H1 (cell line): ENCODE measurements around the gene SSX2IP. TPM values are rescaled to one million over a fixed set of nuclear protein-coding genes. Genes with fewer than 3 reads are reported as not detected.

ENCODE experiments used
- CTCF ChIA-PET: fragments of 300-600 bp; sonication (Branson Sonifier 250); formaldehyde crosslinking; loops from one replicate; lab custom pipeline; 2021; ENCODE audit not compliant: partially characterized antibody; lab: Charles Lee
- POLR2A ChIA-PET: fragments of 300-600 bp; sonication (Branson Sonifier 250); formaldehyde crosslinking; loops from one replicate; lab custom pipeline; 2021; ENCODE audit warnings: inconsistent platforms; ENCODE audit not compliant: partially characterized antibody; lab: Charles Lee
- DNase-seq, 2 experiments: peaks; one replicate each; pipeline versions ENCODE4 v3.0.0 to v3.0.0-alpha.2; 2010 to 2022; ENCODE audit warnings: low spot score in 2 of 2, low read depth in 1 of 2, mixed read lengths in 1 of 2
- FAIRE-seq: peaks from 2 replicates; lab custom pipeline; 2011; peaks lifted over from hg19 to GRCh38; lab: Jason Lieb, UNC
- H2AFZ ChIP-seq: 2 replicates; pipeline ENCODE4 v1.8.1; 2012; ENCODE audit warnings: low read length, inconsistent platforms
- H2AK5ac ChIP-seq: 2 replicates; pipeline ENCODE4 v1.6.1; 2013; ENCODE audit warnings: low read depth, low read length
- H2BK120ac ChIP-seq: replicated peaks from 2 replicates; pipeline ENCODE3; 2013; ENCODE audit warnings: low read depth, low read length, inconsistent platforms
- H2BK12ac ChIP-seq: 2 replicates; pipeline ENCODE4 v1.6.1; 2013; ENCODE audit warnings: low read depth, low read length
- H2BK15ac ChIP-seq: 2 replicates; pipeline ENCODE4 v1.6.1; 2013; ENCODE audit warnings: low read length
- H2BK20ac ChIP-seq: 2 replicates; pipeline ENCODE4 v1.6.1; 2013; ENCODE audit warnings: low read length
- H2BK5ac ChIP-seq: 2 replicates; pipeline ENCODE4 v1.6.1; 2013; ENCODE audit warnings: low read depth, low read length
- H3K14ac ChIP-seq: 2 replicates; pipeline ENCODE4 v1.6.1; 2013; ENCODE audit warnings: inconsistent platforms; ENCODE audit not compliant: insufficient read length
- H3K18ac ChIP-seq: 2 replicates; pipeline ENCODE4 v1.6.1; 2013; ENCODE audit warnings: low read length; ENCODE audit errors: extremely low read depth
- H3K23ac ChIP-seq: 2 replicates; pipeline ENCODE4 v1.6.1; 2013; ENCODE audit warnings: inconsistent platforms; ENCODE audit not compliant: insufficient read length
- H3K23me2 ChIP-seq: 2 replicates; pipeline ENCODE4 v1.6.1; 2013; ENCODE audit warnings: low read depth, low read length
- H3K27ac ChIP-seq: 2 replicates; pipeline ENCODE4 v1.6.1; 2011; ENCODE audit warnings: low read depth, low read length, inconsistent platforms
- H3K27me3 ChIP-seq, 4 experiments: replicated peaks in 1 of 4; 1 replicate in 1 of 4; 2 replicates in 3 of 4; pipeline versions ENCODE4 v1.6.1 to v1.8.1; 2011 to 2013; ENCODE audit warnings: low read length in 3 of 4, mild to moderate bottlenecking in 3 of 4, inconsistent platforms in 2 of 4, mixed read lengths in 2 of 4, moderate library complexity in 1 of 4; ENCODE audit not compliant: control insufficient read depth in 3 of 4, insufficient read depth in 3 of 4; ENCODE audit errors: extremely low read depth in 1 of 4
- H3K36me3 ChIP-seq, 4 experiments: 2 replicates each; pipeline versions ENCODE4 v1.6.1 to v1.8.1; 2011 to 2013; ENCODE audit warnings: mild to moderate bottlenecking in 4 of 4, low read length in 3 of 4, moderate library complexity in 2 of 4, control low read depth in 1 of 4, inconsistent platforms in 1 of 4; ENCODE audit not compliant: insufficient read depth in 4 of 4, control insufficient read depth in 2 of 4
- H3K4ac ChIP-seq: replicated peaks from 2 replicates; pipeline ENCODE3; 2013; ENCODE audit warnings: low read length, low read depth, mixed read lengths, inconsistent platforms; ENCODE audit not compliant: insufficient read length
- H3K4me1 ChIP-seq, 4 experiments: replicated peaks in 1 of 4; 1 replicate in 1 of 4; 2 replicates in 3 of 4; pipeline versions ENCODE4 v1.6.1 to v1.8.1; 2011 to 2013; ENCODE audit warnings: low read length in 3 of 4, inconsistent platforms in 2 of 4, mixed read lengths in 1 of 4; ENCODE audit not compliant: insufficient read depth in 4 of 4, control insufficient read depth in 3 of 4
- H3K4me2 ChIP-seq, 2 experiments: 2 replicates each; pipeline versions ENCODE4 v1.6.1 to v1.8.1; 2011 to 2013; ENCODE audit warnings: low read depth in 2 of 2, low read length in 2 of 2, control low read depth in 1 of 2, inconsistent platforms in 1 of 2, mild to moderate bottlenecking in 1 of 2; ENCODE audit not compliant: insufficient read depth in 1 of 2
- H3K4me3 ChIP-seq, 4 experiments: fragments of 200-600, 300-600 bp in 1 of 4; sonication (generic), shearing (Covaris generic), sonication (Bioruptor Twin) in 1 of 4; 2 replicates each; pipeline versions ENCODE4 v1.5.1 to v1.8.1; 2011 to 2016; ENCODE audit warnings: low read length in 4 of 4, low read depth in 3 of 4, control low read depth in 2 of 4, inconsistent platforms in 2 of 4, mild to moderate bottlenecking in 2 of 4, mixed read lengths in 1 of 4, moderate library complexity in 1 of 4; ENCODE audit not compliant: insufficient read depth in 2 of 4; ENCODE audit errors: extremely low read depth in 1 of 4
- H3K56ac ChIP-seq: replicated peaks from 2 replicates; pipeline ENCODE3; 2013; ENCODE audit warnings: low read depth, mild to moderate bottlenecking, mixed read lengths, low read length, inconsistent platforms; ENCODE audit not compliant: insufficient read length
- H3K79me1 ChIP-seq: 2 replicates; pipeline ENCODE4 v1.6.1; 2013; ENCODE audit warnings: low read depth, low read length, control low read depth
- H3K79me2 ChIP-seq, 2 experiments: 2 replicates each; pipeline versions ENCODE4 v1.6.1 to v1.8.1; 2012 to 2013; ENCODE audit warnings: low read length in 2 of 2, mild to moderate bottlenecking in 2 of 2, inconsistent platforms in 1 of 2; ENCODE audit not compliant: insufficient read depth in 2 of 2, control insufficient read depth in 1 of 2
- H3K9ac ChIP-seq, 4 experiments: replicated peaks in 1 of 4; 1 replicate in 1 of 4; 2 replicates in 3 of 4; pipeline versions ENCODE4 v1.6.1 to v1.8.1; 2011 to 2013; ENCODE audit warnings: low read depth in 3 of 4, low read length in 3 of 4, control low read depth in 2 of 4, mild to moderate bottlenecking in 2 of 4, moderate library complexity in 2 of 4, inconsistent platforms in 1 of 4; ENCODE audit errors: extremely low read depth in 1 of 4
- H3K9me3 ChIP-seq, 2 experiments: 2 replicates each; pipeline versions ENCODE4 v1.6.1 to v1.8.1; 2012 to 2013; ENCODE audit warnings: mild to moderate bottlenecking in 2 of 2, moderate library complexity in 2 of 2, control low read depth in 1 of 2, inconsistent platforms in 1 of 2, low read depth in 1 of 2, low read length in 1 of 2, mixed read lengths in 1 of 2; ENCODE audit not compliant: insufficient read depth in 2 of 2
- H4K20me1 ChIP-seq, 2 experiments: replicated peaks in 1 of 2; 2 replicates each; pipeline versions ENCODE3 to v1.8.1; 2011 to 2013; ENCODE audit warnings: inconsistent platforms in 2 of 2, low read length in 2 of 2, mild to moderate bottlenecking in 1 of 2; ENCODE audit not compliant: insufficient read depth in 2 of 2, control insufficient read depth in 1 of 2
- H4K5ac ChIP-seq: 2 replicates; pipeline ENCODE4 v1.6.1; 2013; ENCODE audit warnings: low read length, low read depth, mixed read lengths, inconsistent platforms; ENCODE audit not compliant: insufficient read length
- H4K8ac ChIP-seq: 2 replicates; pipeline ENCODE4 v1.8.0; 2013; ENCODE audit warnings: mild to moderate bottlenecking, moderate library complexity, low read length, inconsistent platforms; ENCODE audit not compliant: insufficient read depth; ENCODE audit errors: extremely low read depth
- H4K91ac ChIP-seq: replicated peaks from 2 replicates; pipeline ENCODE3; 2013; ENCODE audit warnings: low read length, mixed read lengths, inconsistent platforms; ENCODE audit not compliant: insufficient read length
- BRCA1 ChIP-seq: IDR thresholded peaks from 2 replicates; pipeline ENCODE4 v1.6.1; 2012; ENCODE audit warnings: low read depth, low read length, improper control_type of control experiment
- CTBP2 ChIP-seq: IDR thresholded peaks from 2 replicates; pipeline ENCODE4 v1.7.0; 2011; ENCODE audit warnings: borderline replicate concordance, mild to moderate bottlenecking, moderate library complexity, mixed read lengths, low read length; ENCODE audit not compliant: insufficient read depth, insufficient read length
- EGR1 ChIP-seq: IDR thresholded peaks from 2 replicates; pipeline ENCODE4 v1.6.1; 2011; ENCODE audit warnings: low read depth, low read length, borderline replicate concordance
- EP300 ChIP-seq, 2 experiments: IDR thresholded peaks; 1 replicate in 1 of 2; 2 replicates in 1 of 2; pipeline ENCODE4 v1.6.1; 2011 to 2012; ENCODE audit warnings: low read depth in 2 of 2, low read length in 2 of 2, mild to moderate bottlenecking in 2 of 2, borderline replicate concordance in 1 of 2, inconsistent platforms in 1 of 2, moderate library complexity in 1 of 2
- KDM1A ChIP-seq: fragments of 200-600, 300-600 bp; sonication (generic); IDR thresholded peaks from 2 replicates; pipeline ENCODE4 v1.7.1; 2016; ENCODE audit warnings: mild to moderate bottlenecking, low read length, borderline replicate concordance
- NANOG ChIP-seq: IDR thresholded peaks from 2 replicates; pipeline ENCODE4 v1.6.1; 2011; ENCODE audit warnings: low read length, low read depth, mild to moderate bottlenecking, inconsistent platforms; ENCODE audit not compliant: insufficient read depth, poor library complexity, severe bottlenecking
- SAP30 ChIP-seq: fragments of 300-600 bp; sonication (generic); IDR thresholded peaks from 2 replicates; pipeline ENCODE4 v1.7.1; 2012; ENCODE audit warnings: low read length, moderate library complexity, mild to moderate bottlenecking, inconsistent platforms; ENCODE audit not compliant: insufficient read depth, insufficient replicate concordance
- TAF1 ChIP-seq: IDR thresholded peaks from 2 replicates; pipeline ENCODE4 v1.6.1; 2011; ENCODE audit warnings: mild to moderate bottlenecking, low read depth, low read length
- TAF7 ChIP-seq: optimal IDR thresholded peaks from 2 replicates; pipeline ENCODE3; 2011; ENCODE audit warnings: low read depth, mild to moderate bottlenecking, inconsistent platforms, low read length, moderate library complexity, borderline replicate concordance
- TBP ChIP-seq: IDR thresholded peaks from 2 replicates; pipeline ENCODE4 v1.6.1; 2011; ENCODE audit warnings: low read depth, low read length, improper control_type of control experiment
- YY1 ChIP-seq: IDR thresholded peaks from 2 replicates; pipeline ENCODE4 v1.6.1; 2011; ENCODE audit warnings: low read depth, mild to moderate bottlenecking, low read length
- WGBS, 2 experiments: shearing (Covaris generic) in 1 of 2; methylation state at CpG; one replicate each; pipeline versions ENCODE4 v1.1.6 to v1.1.7; 2013 to 2015; ENCODE audit warnings: low lambda C conversion rate in 2 of 2, mixed read lengths in 2 of 2, inconsistent platforms in 1 of 2, low coverage in 1 of 2, missing lambda C conversion rate in 1 of 2; ENCODE audit not compliant: insufficient replicate concordance in 2 of 2, insufficient coverage in 1 of 2, insufficient read length in 1 of 2; ENCODE audit errors: extremely low coverage in 1 of 2, missing lambda C conversion rate in 1 of 2; 5-methylcytosine and 5-hydroxymethylcytosine counted together
- polyA plus RNA-seq, 7 experiments: library from polyadenylated mRNA; depleted of rRNA in 3 of 7; stranded (reverse) in 5 of 7; unstranded in 2 of 7; fragments of >200 nt in 5 of 7; fragments of 200-250 nt in 2 of 7; gene quantifications; 1 replicate in 5 of 7; 2 replicates in 1 of 7; 4 replicates in 1 of 7; pipeline versions ENCODE4 v1.2.1 to v1.2.3, GENCODE V29; 2011 to 2013; ENCODE audit warnings: missing spikeins in 2 of 7, mixed read lengths in 2 of 7
- total RNA-seq: library from RNA; stranded (reverse); fragmentation: NEBNext Ultra II Directional; extraction: Animal tissue kit (Norgen Biotek cat#: 25700); gene quantifications from 2 replicates; pipeline ENCODE4 v1.2.1, GENCODE V29; 2021

The SSX2IP gene
- total and polyA plus RNA-seq, 2 of the 8 experiments (the other 6 are each of a cell fraction or from before 2014, with no cell fraction given) = 4.0 to 31.3 TPM

- FAIRE-seq = no peak
- no peak overlapping the region for H4K8ac ChIP-seq
- TF ChIP-seq NANOG (no peak), KDM1A (no peak), BRCA1 (no peak), TAF7 (no peak), YY1 (no peak), EP300 (IDR thresholded peaks at IDR 0.05; ENCODE audit: borderline replicate concordance in 1 of 2, low read depth in 2 of 2, low read length in 2 of 2) (no peak), EGR1 (no peak), TBP (no peak), SAP30 (no peak), CTBP2 (no peak), TAF1 (no peak)
Observed at GRCh38 chr1:84619383-84620102, 70.7 kb downstream of the SSX2IP start.

More at GRCh38 chr1:84619383-84620102, 70.7 kb downstream of the SSX2IP start:
- Histone ChIP-seq H4K20me1 (no peaks in the 10 kb centered on the region), H3K9me3 (peaks cover 2 to 4% of the 10 kb centered on the region in 2 experiments; a peak in 3 of 4 replicates), H3K14ac (no peak overlapping the region), H3K79me1 (no peaks in the 10 kb centered on the region), H3K23ac (no peak overlapping the region), H3K18ac (no peak overlapping the region), H3K23me2 (no peaks in the 10 kb centered on the region; the same call in 1 of the 2 replicates), H2BK20ac (no peak overlapping the region), H2AK5ac (no peak overlapping the region), H3K27me3 (no peaks in the 10 kb centered on the region), H2BK5ac (no peak overlapping the region), H2BK15ac (no peak overlapping the region), H3K79me2 (no peaks in the 10 kb centered on the region), H3K4ac (no peak overlapping the region), H3K4me1 (peaks cover 0 to 3% (median 0%) of the 10 kb centered on the region in 4 experiments; a peak in 1 of 7 replicates), H2AFZ (no peak overlapping the region; the same call in 1 of the 2 replicates), H4K5ac (no peak overlapping the region), H3K4me2 (no peak overlapping the region), H3K36me3 (no peaks in the 10 kb centered on the region), H3K4me3 (no peak overlapping the region), H3K56ac (no peak overlapping the region), H3K9ac (no peak overlapping the region), H2BK12ac (no peak overlapping the region), H2BK120ac (no peak overlapping the region), H3K27ac (no peak overlapping the region), H4K91ac (no peak overlapping the region)
- ChIA-PET POLR2A (no interaction called here), CTCF (interaction anchor here (0.6 to 2.0 kb wide), 23 partner anchors 9 to 687 kb away, joined by 3 to 11 read pairs (median 4); no protein-coding TSS in a partner anchor)
- no peak for DNase-seq
- WGBS, 2 experiments = 87% methylated on average over 9 of the region's 9 CpGs; no CpG with 5 or more reads in 1 of the 2 experiments
